Breast epithelium (tissue), 3 donors: ENCODE data around the gene TES.

Experiments used
- POLR2A ChIP-seq: fragments of 450-650 bp; IDR thresholded peaks from one replicate; pipeline ENCODE4 v1.6.1; 2016; ENCODE audit warnings: antibody characterized with exemption, mild to moderate bottlenecking, moderate library complexity
- TF ChIP-seq, protein P1 (sequence below), 3 donors: fragments of 450-650 bp; IDR thresholded peaks; one replicate each; pipeline ENCODE4 v1.5.1; 2016 to 2017; ENCODE audit warnings: antibody characterized with exemption in 3 of 3, mild to moderate bottlenecking in 3 of 3, moderate library complexity in 3 of 3

- TF ChIP-seq, protein P1, sequence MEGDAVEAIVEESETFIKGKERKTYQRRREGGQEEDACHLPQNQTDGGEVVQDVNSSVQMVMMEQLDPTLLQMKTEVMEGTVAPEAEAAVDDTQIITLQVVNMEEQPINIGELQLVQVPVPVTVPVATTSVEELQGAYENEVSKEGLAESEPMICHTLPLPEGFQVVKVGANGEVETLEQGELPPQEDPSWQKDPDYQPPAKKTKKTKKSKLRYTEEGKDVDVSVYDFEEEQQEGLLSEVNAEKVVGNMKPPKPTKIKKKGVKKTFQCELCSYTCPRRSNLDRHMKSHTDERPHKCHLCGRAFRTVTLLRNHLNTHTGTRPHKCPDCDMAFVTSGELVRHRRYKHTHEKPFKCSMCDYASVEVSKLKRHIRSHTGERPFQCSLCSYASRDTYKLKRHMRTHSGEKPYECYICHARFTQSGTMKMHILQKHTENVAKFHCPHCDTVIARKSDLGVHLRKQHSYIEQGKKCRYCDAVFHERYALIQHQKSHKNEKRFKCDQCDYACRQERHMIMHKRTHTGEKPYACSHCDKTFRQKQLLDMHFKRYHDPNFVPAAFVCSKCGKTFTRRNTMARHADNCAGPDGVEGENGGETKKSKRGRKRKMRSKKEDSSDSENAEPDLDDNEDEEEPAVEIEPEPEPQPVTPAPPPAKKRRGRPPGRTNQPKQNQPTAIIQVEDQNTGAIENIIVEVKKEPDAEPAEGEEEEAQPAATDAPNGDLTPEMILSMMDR (IDR thresholded peaks at IDR 0.05) = no peak
- TF ChIP-seq POLR2A = no peak
Measured at GRCh38 chr7:116259156-116259870, 49.0 kb downstream of the TES start.
